Activated CD4-positive, alpha-beta T cell treated with anti-CD3 and anti-CD28 coated beads, Interleukin-2, amount 50 U/mL, for 16 hours (primary cell): ENCODE data around the gene NKD2.

Experiments used
- DNase-seq: peaks from one replicate; pipeline ENCODE4 v3.0.0-alpha.2; 2020

Gene NKD2

DNA sequence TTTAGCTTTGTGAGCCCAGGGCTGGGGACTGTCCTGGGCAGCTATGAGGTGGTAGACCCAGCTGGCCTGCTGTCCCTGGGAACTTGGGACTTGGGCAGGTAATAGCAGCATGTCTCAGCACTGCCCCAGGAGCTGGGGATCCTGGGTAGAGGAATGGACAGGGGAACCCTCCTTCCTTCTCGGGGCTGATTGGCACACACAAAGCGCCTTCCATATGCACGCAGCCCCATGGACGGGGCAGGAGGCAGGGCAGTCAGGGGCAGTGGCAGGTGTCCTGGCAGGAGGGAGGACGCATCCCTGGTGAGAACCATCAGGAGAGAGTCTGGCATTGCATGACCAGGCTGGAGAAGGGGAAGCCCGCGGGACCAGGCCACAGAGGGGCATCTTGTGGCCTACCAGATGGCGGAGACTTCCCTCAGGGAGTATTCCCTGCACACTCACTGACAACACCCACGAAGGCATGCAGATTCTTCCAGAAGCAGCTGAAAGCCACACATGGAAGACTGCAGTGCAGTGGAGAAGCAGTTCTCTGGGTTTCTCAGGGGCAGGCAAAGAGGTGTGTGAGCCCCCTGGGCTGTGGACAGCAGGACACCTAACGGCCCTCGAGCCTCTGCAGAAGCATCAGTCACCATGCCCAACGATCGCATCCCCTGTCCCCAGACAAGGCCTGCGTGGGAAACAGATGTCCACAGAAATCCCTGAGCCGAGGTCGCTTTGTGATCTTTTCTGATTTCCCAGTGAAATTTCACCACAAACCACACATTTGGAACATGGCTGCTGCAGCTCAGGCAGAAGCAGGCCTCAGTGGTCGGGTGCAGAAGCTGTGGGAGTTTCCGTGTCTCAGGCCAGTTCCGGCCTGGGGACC lies 7.0 kb upstream of the NKD2 start:
- no peak for DNase-seq

DNA sequence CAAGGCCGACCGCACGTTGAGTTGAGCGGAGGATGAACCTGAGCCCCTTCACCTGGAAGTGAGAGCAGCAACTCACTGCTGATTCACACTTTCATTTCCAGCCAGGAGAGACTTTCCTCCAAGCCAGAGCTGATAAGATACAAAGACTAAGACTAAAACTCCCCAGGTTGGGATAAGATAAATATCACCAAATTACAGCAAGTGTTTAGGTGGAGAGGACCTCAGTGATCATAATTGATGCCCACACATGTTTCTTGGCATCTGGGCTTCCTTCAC lies 6.4 kb upstream of the NKD2 start:
- no peak for DNase-seq

DNA sequence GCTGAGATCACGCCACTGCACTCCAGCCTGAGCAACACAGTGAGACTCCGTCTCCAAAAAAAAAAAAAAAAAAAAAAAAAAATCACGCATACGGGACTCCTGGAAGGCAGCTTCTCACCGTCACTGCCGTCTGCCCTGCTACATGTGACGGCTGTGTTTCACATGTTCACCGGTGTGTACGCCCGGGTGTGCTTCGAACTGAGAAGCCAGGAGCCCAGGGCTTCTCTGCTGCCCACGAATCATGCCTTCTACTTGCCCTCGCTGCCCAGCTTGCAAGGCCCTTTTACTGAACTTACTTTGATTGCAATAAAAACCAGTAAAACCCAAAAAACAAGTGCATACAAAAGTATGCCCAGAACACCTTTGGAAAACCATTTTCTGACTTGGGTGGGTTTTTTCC lies 5.8 kb upstream of the NKD2 start:
- DNase-seq, result no peak

DNA sequence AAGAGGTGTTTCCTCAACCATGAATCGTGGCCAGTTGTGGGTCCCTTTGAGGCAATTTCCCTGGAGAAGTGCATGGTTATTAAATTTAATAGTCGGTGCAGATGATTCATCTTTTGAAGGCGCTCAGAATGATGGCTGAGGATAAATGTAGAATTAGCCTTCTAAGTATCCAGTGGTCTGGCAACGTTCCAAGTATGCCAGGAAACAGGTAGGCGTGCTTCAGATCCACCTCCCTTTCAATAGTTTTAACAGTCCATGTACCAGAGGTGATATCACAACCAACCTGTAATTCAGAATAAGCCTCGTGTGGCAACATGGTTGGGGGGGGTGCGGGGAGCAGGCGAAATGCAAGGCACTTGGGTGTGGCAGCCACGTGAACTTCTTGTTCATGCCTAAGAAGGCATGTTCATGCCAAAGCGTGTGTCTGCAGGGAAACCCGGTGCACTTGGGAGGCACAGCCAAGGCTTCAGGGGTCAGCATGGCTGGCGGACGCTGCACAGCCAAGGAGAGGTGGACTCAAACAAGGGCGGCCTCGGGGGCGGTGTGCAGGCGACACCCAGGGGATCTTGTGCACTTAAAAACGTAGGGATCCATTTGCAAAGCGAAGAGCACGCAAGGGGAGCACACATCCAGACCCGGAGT lies 5.2 kb upstream of the NKD2 start:
- no peak for DNase-seq

DNA sequence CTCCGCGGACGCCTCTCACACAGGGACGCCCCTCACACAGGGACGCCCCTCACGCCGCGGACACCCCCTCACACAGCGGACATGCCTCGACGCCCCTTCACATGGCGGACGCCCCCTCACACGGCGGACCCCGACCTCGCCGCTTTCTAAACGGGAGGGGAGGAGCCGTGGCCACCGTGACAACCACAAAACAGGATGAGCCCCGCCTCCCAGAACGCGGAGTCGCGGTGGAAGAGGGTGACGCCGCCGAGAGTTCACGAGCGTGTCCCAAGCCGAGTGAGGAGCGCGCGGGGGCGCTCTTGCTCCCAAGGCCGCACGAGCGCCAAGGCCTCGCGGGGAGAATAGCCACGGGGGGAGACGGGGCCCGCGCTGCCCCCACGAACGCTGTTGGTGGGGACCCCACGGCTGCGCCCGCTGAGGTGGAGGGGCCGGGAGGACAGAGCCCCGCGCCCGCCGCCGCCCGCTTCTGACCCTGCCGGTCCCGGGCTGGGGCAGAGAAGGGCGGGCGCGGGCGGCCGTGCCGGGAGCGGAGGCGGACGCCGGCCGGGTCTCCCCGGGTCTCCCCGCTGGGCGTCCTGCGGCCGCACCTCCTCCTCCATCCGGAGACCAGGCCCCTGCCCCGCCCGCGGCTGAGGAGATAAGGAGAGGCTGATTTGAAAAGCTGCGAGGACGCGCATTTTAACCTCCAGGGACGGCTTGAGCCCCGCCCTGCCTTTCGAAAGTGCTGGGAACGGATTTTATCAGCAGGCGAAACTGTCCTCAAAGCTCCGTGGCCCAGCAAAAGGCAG lies 3.9 kb upstream of the NKD2 start:
- DNase-seq, result no peak

DNA sequence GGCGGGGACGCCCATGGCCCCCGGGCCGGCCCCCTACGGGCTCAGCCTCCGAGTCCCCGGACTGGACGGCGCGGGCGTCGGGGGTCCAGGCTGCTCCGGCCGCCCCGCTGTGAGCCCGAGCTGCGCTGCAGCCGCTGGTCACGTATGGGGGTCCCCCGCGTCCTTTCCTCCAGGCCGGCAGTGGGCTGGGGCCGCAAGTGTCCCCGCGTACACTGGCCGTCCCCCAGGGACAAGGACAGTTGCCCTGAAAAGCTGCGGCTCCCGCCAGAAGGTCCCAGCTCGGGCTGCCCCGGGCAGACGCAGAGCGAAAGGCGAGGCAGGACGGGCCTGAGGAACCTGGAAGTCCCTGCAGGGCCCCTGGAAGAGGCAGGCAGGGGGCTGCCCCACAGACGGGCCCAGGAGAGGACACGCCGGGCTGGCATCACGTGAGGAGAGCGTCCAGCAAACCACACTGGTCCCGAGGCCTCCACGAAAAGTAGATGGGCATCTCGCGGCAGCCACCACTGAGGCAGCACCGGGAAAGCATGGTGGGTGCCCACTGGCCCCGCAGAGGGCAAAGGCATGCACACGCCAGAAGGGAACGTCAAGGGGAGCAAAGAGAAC lies 3.3 kb upstream of the NKD2 start:
- no peak for DNase-seq

DNA sequence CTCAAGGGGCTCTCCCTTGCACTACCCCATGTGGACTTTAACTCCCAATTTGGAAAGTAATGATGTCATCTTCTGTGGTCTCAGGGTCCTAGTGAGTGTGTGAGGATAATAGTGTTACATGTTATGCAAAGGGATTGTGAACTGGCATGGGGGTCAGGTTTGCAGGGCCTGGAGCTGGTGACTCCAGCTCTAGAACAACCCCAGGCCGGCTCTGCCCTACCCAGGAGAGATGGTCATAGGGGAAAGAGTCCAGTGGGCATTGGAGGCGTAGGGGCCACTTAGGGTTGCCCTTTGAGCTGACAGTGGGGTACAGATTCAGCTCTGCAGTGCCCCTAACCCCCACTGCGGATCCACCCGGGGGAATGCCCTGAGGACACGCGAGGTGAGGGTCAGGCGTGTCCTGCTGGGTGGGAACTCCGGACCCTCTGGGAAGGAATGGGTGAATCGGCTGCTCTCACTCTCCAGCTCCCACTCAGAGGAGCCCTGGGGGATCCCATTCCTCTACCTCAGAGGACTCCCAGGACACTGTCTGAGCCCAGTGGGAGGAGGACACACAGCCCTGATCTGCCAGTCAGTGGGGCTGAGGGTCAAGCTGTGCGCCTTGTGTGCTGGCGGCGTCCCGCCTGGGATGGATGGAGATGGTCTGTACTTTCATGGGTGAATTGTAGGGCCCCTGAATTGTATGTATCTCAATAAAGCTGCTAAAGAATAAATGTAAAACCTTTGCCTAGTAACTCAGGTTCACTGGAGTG lies 2.5 kb upstream of the NKD2 start:
- no peak for DNase-seq

DNA sequence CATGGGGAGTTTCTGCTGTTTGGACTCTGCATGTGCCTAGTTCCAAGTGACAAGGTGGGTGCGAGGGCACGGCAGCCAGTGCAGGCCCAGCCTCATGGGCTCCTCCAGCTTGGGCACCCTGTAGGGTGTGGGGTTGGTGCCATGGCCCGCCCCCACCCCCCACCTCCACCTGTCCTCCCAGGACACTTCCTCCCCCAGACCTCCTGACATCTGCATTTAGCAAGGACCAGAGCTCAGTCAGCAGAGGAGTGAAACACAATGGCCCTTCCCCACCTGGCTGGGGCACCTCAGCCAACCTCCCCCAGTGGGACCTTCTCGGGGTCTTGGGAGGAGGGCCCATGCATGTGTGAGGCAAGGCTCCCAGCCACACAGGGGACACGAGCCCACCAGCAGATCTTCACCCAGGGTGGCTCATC lies 1.9 kb upstream of the NKD2 start:
- DNase-seq, result no peak

DNA sequence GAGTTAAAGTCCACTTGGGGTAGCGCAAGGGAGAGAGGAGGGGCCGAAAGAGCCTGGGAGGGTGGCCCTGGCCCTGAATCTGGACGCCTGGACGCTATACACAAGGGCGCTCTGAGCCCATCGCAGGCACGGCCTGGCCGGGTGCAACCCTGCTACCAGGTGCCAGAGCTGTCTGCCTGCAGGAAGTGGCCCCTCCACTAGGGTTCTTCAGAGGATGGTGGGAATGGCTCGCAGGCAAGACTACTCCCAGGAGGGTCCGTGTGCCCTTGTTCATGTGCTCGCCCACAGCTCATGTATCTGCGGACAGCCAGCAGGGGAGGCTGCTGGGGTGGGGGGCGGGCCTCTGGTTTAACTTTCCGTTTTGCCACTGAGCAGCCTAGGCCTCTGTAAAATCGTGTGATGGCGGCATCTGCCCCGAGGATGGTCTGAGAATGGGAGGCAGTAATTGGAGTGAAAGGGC lies 1.4 kb upstream of the NKD2 start:
- DNase-seq, result no peak

DNA sequence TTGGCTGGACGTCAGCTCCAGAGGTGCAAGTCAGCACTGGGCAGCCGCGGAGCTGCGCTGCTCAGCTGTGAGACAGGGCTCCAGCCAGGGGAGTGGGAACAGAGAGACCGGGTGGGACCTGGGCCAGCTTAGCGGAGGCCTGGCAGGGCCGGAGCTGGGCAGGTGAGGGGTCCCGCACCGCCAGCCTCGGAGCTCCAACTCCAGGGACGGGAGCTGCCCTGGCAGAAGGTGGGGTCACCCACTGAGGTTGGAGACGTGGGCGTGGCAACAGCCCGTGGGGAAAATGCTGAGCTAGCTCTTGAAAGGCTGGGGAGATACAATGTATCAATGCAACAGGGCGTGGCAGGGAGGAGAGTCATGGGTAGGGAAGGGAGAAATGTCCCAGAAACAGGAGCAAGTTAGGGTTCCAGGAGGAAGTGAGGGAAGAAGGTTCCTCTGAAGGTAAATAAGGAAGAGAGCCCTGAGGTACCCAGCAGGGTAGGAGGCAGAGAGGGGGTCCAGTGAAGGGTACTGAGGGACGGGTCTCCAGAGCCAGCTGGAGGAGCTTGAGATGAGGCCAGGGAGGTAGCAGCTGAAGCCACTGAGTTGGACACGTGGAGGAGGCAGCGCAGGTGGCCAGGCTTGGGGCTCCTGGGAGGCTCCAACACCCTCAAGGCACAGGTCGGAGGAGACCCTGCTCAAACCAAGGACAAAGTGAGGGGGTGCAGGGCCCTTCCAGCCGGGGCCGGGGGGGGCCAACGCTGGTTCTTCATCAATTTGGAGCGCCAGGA lies 736 bp upstream of the NKD2 start:
- no peak for DNase-seq

DNA sequence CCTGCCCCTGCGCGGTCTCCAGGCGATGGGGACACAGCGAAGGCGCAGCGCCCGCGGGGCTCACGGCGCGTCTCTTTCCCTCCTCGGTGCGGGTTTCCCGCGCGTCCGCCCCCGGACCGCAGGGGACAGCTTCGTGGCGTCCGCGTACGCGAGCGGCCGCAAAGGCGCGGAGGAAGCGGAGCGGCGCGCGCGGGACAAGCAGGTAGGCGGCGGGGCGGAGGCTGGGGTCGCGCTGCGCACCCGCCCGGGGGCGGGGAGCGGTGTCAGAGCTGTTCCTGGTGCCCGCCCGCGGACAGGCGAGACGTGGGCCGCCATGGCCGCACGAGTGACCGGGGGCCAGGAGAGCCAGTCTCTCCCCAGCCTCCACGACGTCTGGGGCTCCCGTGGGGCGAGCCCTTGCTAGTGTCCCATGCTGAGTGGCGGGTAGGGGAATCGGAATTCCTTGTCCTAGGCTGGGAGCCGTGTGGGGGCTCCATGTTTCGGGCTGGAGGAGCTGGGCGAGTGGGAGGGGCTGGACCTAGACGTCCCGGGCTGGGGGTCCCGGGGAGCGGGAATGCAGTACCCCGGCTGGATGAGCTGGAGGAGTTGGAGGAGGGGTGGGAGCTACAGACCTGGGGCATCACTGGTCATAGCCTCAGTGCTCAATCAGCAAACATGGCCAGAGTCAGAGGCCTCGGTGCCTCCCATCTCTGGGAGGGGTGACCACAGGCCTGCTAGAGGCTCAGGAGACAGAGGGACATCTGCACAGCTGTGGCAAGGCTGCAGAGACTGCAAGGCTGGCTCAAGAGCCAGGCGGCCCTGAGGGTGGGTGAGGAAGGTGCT lies 968 bp downstream of the NKD2 start:
- DNase-seq, result no peak

DNA sequence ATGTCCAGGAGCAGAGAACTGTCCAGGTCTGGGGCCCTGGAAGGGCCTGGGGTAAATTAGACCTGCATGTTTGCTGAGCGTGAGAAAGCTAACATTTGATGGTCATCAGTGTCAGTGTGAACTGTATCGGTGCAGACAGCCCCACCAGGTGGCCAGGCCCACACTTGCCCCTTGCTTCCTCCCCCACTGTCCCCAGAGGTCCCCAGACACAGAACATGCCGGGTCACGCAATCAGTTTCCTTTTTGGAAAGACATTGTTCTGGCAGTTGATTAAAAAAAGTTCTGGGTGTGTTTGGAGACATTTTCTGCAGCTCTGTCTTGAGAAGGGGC lies 1.5 kb downstream of the NKD2 start:
- DNase-seq, result no peak

DNA sequence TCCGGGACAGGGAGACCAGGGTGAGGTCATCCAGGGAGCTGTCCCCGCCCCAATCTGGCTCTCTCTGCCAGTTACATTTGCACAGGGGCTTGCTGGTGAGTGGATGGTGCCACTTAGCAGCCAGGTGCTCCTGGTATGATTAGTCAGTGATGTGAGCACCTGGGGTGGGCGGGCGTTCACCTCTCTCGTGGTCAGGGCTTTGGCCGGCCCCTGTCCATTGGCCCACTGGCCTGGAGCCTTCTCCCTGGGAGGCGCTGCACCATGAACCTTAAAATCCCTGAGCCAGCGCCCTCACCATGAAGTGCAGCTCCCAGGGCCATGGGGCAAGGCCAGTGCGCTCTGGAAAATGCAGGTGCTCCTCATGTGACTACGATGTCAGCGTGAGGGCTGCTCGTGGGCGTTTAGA lies 2.0 kb downstream of the NKD2 start:
- no peak for DNase-seq

DNA sequence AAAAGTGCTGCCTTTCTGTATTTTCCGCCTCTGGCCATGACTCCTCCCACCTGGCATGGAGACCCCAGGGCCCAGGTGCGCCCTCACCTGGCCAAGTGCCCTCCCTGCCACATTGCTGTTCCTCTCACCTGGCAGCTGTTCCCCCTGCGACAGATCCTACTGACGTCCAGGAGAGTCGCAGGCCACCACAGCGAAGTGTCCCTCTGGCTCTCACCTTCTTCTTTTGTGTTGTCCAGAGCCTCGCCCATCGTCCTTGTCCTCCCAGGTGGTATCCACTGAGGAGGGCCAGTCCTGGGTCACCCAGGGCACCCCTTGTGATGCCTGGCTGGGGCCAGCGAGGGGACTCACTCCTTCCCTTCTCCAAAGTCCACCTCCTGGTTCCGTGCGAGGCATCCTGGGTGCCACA lies 2.6 kb downstream of the NKD2 start:
- DNase-seq, result peak; percentile 43

DNA sequence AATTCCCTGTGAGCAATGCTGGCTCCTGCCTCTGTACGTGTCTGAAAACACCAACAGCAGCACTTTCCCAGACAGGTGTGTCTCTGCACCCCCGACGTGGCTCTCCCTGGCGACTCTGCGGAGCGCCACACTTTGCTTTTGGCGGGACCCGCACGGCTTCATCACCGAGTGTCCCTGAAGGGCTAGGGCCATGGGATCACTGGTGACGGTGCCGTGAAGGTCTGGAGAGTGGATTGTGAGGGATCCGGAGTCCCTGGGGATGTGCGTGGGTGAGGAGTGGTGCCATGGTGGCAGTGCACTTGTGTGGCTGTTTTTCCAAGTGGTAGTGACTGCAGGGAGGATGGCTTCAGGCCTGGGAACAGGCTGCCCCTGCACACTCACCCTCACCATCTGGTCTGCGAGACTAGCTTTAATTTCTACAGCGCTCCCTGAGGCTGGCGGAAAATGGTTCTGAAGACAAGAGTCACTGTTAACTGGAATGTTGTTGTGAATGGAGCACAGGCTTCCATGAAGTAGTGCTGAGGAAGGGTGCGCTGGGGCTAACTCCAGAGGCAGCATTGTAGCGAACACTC lies 3.2 kb downstream of the NKD2 start:
- DNase-seq, result no peak

DNA sequence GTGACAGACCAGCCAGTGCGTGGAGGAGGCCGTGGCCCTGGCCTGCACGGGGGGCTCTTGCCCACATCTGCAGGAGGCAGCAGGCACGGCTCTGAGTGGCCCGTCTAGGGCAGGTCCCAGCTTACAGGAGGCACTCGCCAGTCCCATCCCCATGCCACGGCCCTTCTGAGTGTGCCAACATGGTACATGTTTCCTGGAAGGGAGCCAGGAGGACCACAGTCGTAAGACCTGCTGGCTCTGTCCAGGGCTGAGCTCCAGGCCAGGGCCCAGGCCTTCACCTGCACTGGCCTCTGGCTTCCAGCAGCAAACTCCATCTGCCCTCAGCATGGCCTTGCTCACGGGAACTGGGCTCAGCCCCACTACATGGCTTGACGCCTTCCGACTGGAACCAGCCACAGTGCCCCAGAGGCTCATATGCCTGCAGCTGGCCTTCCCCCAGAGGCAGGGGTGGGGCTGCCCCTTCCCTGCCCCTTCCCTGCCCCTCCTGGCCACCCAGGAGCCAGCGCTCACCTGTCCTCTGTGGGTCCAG lies 3.8 kb downstream of the NKD2 start:
- DNase-seq, result no peak

DNA sequence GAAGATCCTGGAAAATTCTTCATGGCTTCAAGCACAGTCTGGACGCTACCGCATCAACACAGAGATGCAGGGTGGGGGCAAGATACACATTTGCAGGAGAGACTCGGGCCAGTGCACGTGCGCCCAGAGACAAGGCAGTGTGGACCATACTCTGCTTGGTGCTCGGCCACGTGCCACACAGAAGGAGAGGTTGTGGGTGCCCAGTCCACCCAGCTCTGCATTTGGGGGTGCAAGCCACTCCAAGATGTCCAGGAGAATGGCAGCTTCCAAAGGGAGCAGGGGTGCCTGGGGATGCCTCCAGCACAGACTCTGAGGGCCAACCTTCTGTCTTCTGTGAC lies 4.3 kb downstream of the NKD2 start:
- DNase-seq, result no peak

DNA sequence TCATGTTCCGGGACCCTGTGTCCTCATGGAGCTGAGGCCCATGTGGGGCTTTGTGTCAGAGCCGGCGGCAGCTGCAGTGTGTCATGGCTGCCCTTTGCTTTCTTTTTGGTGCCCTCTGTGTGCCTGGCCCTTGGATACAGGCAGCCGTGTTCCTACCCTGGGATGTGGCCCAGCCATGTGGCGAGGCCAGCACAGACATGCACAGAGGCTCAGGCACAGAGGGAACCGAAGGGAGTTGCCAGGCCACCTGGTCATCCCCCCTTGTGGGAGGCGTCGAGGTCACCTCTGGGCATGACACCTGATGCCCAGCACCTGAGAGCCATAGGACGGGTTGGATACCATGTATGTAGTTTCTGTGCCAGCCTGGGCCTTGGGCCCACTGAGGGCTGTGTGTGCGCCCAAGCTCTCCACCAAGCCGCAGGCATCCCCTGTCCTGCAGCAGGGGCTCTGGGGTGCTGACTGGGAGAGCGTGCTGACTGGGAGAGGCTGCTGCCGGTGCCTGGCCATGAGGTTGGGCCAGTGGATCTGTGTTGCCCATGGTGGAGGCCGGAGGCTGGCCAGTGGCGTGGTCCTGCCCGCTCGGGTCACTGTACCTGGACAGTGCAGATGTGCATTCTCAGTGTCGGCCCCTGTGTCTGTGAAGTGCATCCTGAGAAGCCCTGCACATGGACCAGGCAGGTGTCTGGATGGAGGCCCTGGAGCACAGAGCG lies 4.8 kb downstream of the NKD2 start:
- no peak for DNase-seq

DNA sequence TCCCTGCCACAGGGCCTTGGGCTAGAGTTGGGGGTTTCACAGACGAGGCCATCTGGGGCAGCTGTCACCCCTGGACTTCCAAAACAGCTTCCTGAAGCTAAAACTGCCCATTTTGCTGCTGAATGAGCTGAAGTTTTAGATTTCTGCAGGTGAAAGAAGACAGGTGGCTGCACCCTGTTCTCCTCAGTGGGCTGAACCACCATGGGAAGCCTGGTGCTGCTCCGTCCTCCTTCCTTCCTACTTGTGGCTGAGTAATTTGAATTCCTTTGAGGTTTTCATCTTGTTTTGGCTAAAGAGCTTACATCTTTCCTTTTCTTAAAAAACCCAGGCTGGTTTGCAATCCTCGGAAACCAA lies 5.3 kb downstream of the NKD2 start:
- DNase-seq, result no peak

DNA sequence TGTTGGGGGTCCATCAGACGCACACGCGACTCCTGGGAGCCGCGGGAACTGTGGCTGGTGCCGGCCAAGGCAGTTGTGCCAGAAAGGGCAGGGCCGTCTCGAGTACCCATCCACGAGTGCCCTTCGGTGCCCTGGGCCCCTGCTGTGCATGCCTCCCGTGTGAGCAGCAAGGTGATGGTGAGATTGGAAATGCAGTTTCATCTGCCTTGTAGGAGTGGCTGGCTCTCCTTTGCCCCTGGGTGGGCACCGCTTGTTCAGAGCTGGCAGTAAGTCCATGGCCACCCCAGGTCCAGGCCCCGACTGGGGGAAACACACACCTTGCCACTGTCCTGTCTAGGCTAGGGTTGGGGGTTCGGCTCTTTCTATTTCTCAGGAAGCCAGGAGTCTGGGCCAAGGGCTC lies 5.7 kb downstream of the NKD2 start:
- no peak for DNase-seq
